Measurements from ENCODE around the gene RAB33B.
A peak's percentile ranks its signal among the peaks of the same experiment; 100 is the strongest.
"Not testable (repeated sequence)": the region's sequence is repeated elsewhere in the genome, so short reads cannot be mapped to it uniquely, and the experiment has no call there.

The RAB33B gene

GRCh38 chr4:139454111-139455045 lies at the start of gene RAB33B:
Gene RAB33B, plus strand, starts transcription at chr4:139454121. Its CDS starts 75 bp downstream, at chr4:139454196.
- peak within 1 kb of the TSS; percentile 95 for H3K27ac Mint-ChIP-seq
- no peaks in the 10 kb centered on the region for H3K9me3 Mint-ChIP-seq
- intact Hi-C loops (cut with micrococcal nuclease) = loop anchor here (5.0 to 10.0 kb wide), 3 partner anchors 37 to 152 kb away; partner anchors contain the start of genes NAA15, NDUFC1 and SETD7
- H3K36me3 Mint-ChIP-seq (ENCODE audit: low read depth) = peaks cover 16% of the 10 kb centered on the region
- H3K4me3 Mint-ChIP-seq = peak within 1 kb of the TSS; percentile 89
- H3K4me1 Mint-ChIP-seq (ENCODE audit: low read depth) = peaks cover 51% of the 10 kb centered on the region
- H3K27me3 Mint-ChIP-seq = no peaks in the 10 kb centered on the region

- intact Hi-C loops (cut with micrococcal nuclease) = no loop called here
- Mint-ChIP-seq H3K4me1 (ENCODE audit: low read depth) (peaks cover 18% of the 10 kb centered on the region), H3K9me3 (peaks cover 25% of the 10 kb centered on the region), H3K27ac (no peak overlapping the region), H3K27me3 (no peaks in the 10 kb centered on the region), H3K36me3 (ENCODE audit: low read depth) (peaks cover 50% of the 10 kb centered on the region), H3K4me3 (no peak overlapping the region)
These were observed 43.6 kb upstream of the RAB33B start for GRCh38 chr4:139410312-139410711.

- H3K4me3 Mint-ChIP-seq, H3K27me3 Mint-ChIP-seq: not testable (repeated sequence)
- peaks cover 53% of the 10 kb centered on the region for H3K36me3 Mint-ChIP-seq (ENCODE audit: low read depth)
- peaks cover 30% of the 10 kb centered on the region for H3K9me3 Mint-ChIP-seq
- intact Hi-C loops (cut with micrococcal nuclease) = loop anchor here (5.0 kb wide), 2 partner anchors 38 to 113 kb away; partner anchors contain the start of gene RAB33B
- H3K4me1 Mint-ChIP-seq (ENCODE audit: low read depth) = peaks cover 20% of the 10 kb centered on the region
- peak overlapping the region; percentile 38 for H3K27ac Mint-ChIP-seq
These were observed 39.2 kb upstream of the RAB33B start for GRCh38 chr4:139414671-139415210.

GRCh38 chr4:139416073-139416673 lies 37.7 kb upstream of the RAB33B start:
- H3K9me3 Mint-ChIP-seq = peaks cover 30% of the 10 kb centered on the region

GRCh38 chr4:139419388-139419914 lies 34.5 kb upstream of the RAB33B start:
- no peak overlapping the region for H3K4me3 Mint-ChIP-seq
- intact Hi-C loops (cut with micrococcal nuclease) = loop anchor here (5.0 kb wide), 2 partner anchors 33 to 108 kb away; partner anchors contain the start of gene RAB33B
- H3K4me1 Mint-ChIP-seq (ENCODE audit: low read depth) = peaks cover 28% of the 10 kb centered on the region
- no peaks in the 10 kb centered on the region for H3K27me3 Mint-ChIP-seq
- peaks cover 41% of the 10 kb centered on the region for H3K36me3 Mint-ChIP-seq (ENCODE audit: low read depth)
- H3K27ac Mint-ChIP-seq = peak overlapping the region; percentile 31
- peaks cover 29% of the 10 kb centered on the region for H3K9me3 Mint-ChIP-seq

More at GRCh38 chr4:139416073-139416673, 37.7 kb upstream of the RAB33B start:
- intact Hi-C loops (cut with micrococcal nuclease) = loop anchor here (5.0 kb wide), 2 partner anchors 36 to 111 kb away; partner anchors contain the start of gene RAB33B
- Mint-ChIP-seq H3K4me1 (ENCODE audit: low read depth) (peaks cover 28% of the 10 kb centered on the region), H3K27me3 (no peaks in the 10 kb centered on the region), H3K4me3 (no peak overlapping the region), H3K27ac (no peak overlapping the region), H3K36me3 (ENCODE audit: low read depth) (peaks cover 59% of the 10 kb centered on the region)

GRCh38 chr4:139420652-139421051 lies 33.3 kb upstream of the RAB33B start:
- H3K4me3 Mint-ChIP-seq = no peak overlapping the region
- peaks cover 28% of the 10 kb centered on the region for H3K4me1 Mint-ChIP-seq (ENCODE audit: low read depth)
- H3K27me3 Mint-ChIP-seq = no peaks in the 10 kb centered on the region
- peaks cover 17% of the 10 kb centered on the region for H3K9me3 Mint-ChIP-seq
- peaks cover 29% of the 10 kb centered on the region for H3K36me3 Mint-ChIP-seq (ENCODE audit: low read depth)
- no peak overlapping the region for H3K27ac Mint-ChIP-seq
- intact Hi-C loops (cut with micrococcal nuclease) = no loop called here

GRCh38 chr4:139436122-139436521 lies 17.8 kb upstream of the RAB33B start:
- no peak overlapping the region for H3K27ac Mint-ChIP-seq
- H3K9me3 Mint-ChIP-seq = peaks cover 53% of the 10 kb centered on the region
- H3K36me3 Mint-ChIP-seq (ENCODE audit: low read depth) = peaks cover 49% of the 10 kb centered on the region

GRCh38 chr4:139438141-139438540 lies 15.8 kb upstream of the RAB33B start:
- Mint-ChIP-seq H3K27ac (no peak overlapping the region), H3K27me3 (no peaks in the 10 kb centered on the region), H3K36me3 (ENCODE audit: low read depth) (peaks cover 54% of the 10 kb centered on the region), H3K9me3 (peaks cover 50% of the 10 kb centered on the region), H3K4me1 (ENCODE audit: low read depth) (no peaks in the 10 kb centered on the region), H3K4me3 (no peak overlapping the region)
- intact Hi-C loops (cut with micrococcal nuclease) = no loop called here

More at GRCh38 chr4:139436122-139436521, 17.8 kb upstream of the RAB33B start:
- no peaks in the 10 kb centered on the region for H3K4me1 Mint-ChIP-seq (ENCODE audit: low read depth)
- intact Hi-C loops (cut with micrococcal nuclease) = no loop called here
- H3K4me3 Mint-ChIP-seq = no peak overlapping the region
- no peaks in the 10 kb centered on the region for H3K27me3 Mint-ChIP-seq

GRCh38 chr4:139441029-139441428 lies 12.9 kb upstream of the RAB33B start:
- Mint-ChIP-seq H3K4me3 (no peak overlapping the region), H3K27me3 (no peaks in the 10 kb centered on the region), H3K4me1 (ENCODE audit: low read depth) (peaks cover 2% of the 10 kb centered on the region), H3K36me3 (ENCODE audit: low read depth) (peaks cover 58% of the 10 kb centered on the region), H3K9me3 (peaks cover 53% of the 10 kb centered on the region), H3K27ac (no peak overlapping the region)
- intact Hi-C loops (cut with micrococcal nuclease) = no loop called here

GRCh38 chr4:139443661-139444060 lies 10.3 kb upstream of the RAB33B start:
- Mint-ChIP-seq H3K27ac (no peak overlapping the region), H3K36me3 (ENCODE audit: low read depth) (peaks cover 35% of the 10 kb centered on the region), H3K4me1 (ENCODE audit: low read depth) (peaks cover 15% of the 10 kb centered on the region), H3K4me3 (no peak overlapping the region), H3K9me3 (peaks cover 33% of the 10 kb centered on the region), H3K27me3 (no peaks in the 10 kb centered on the region)
- intact Hi-C loops (cut with micrococcal nuclease) = no loop called here

- H3K36me3 Mint-ChIP-seq (ENCODE audit: low read depth) = peaks cover 23% of the 10 kb centered on the region
- H3K27me3 Mint-ChIP-seq; H3K27ac Mint-ChIP-seq; H3K4me3 Mint-ChIP-seq; intact Hi-C loops (cut with micrococcal nuclease): not testable (repeated sequence)
- H3K4me1 Mint-ChIP-seq (ENCODE audit: low read depth) = peaks cover 18% of the 10 kb centered on the region
- peaks cover 21% of the 10 kb centered on the region for H3K9me3 Mint-ChIP-seq
These were observed 9.0 kb upstream of the RAB33B start for GRCh38 chr4:139444881-139445280.

GRCh38 chr4:139447078-139447477 lies 6.8 kb upstream of the RAB33B start:
- H3K4me1 Mint-ChIP-seq (ENCODE audit: low read depth) = peaks cover 18% of the 10 kb centered on the region
- H3K36me3 Mint-ChIP-seq (ENCODE audit: low read depth); H3K9me3 Mint-ChIP-seq; H3K27me3 Mint-ChIP-seq; intact Hi-C loops (cut with micrococcal nuclease); H3K4me3 Mint-ChIP-seq; H3K27ac Mint-ChIP-seq: not testable (repeated sequence)

GRCh38 chr4:139450586-139450985 lies 3.3 kb upstream of the RAB33B start:
- peaks cover 8% of the 10 kb centered on the region for H3K9me3 Mint-ChIP-seq
- peaks cover 39% of the 10 kb centered on the region for H3K4me1 Mint-ChIP-seq (ENCODE audit: low read depth)
- no peak overlapping the region for H3K4me3 Mint-ChIP-seq
- no peak overlapping the region for H3K27ac Mint-ChIP-seq
- intact Hi-C loops (cut with micrococcal nuclease) = loop anchor here (5.0 to 10.0 kb wide), 3 partner anchors 33 to 148 kb away; partner anchors contain the start of genes NAA15, NDUFC1 and SETD7
- H3K27me3 Mint-ChIP-seq = no peaks in the 10 kb centered on the region
- H3K36me3 Mint-ChIP-seq (ENCODE audit: low read depth) = peaks cover 16% of the 10 kb centered on the region

All from dendritic cell treated with granulocyte-macrophage colony-stimulating factor and Interleukin-4, amounts not matched to agents 40 ng/mL and 50 ng/mL, for 4 days (primary cell).